K562 (cell line): ENCODE results near the gene ZSWIM3. TPM values are rescaled to one million over a fixed set of nuclear protein-coding genes. Genes with fewer than 3 reads are reported as not detected.
A peak's percentile ranks its signal among the peaks of the same experiment; 100 is the strongest.

Source experiments
- BCOR ChIP-seq: fragments of 450-650 bp; IDR thresholded peaks from 2 replicates; pipeline ENCODE4 v1.6.1; 2016
- CREM ChIP-seq: IDR thresholded peaks from 2 replicates; pipeline ENCODE4 v1.6.1; 2014; ENCODE audit warnings: antibody characterized with exemption, low read depth
- LCOR ChIP-seq: sonication (generic); formaldehyde crosslinking; IDR thresholded peaks from 2 replicates; pipeline ENCODE4 v1.8.0; 2022; ENCODE audit warnings: mild to moderate bottlenecking, missing genetic modification reagents
- MEF2D ChIP-seq: conservative IDR thresholded peaks from 2 replicates; pipeline ENCODE4 v1.6.1; 2016; ENCODE audit warnings: low read depth, missing genetic modification characterization, missing compliant biosample characterization
- NR2C2 ChIP-seq, 2 experiments: fragments of 200-800 bp in 1 of 2; sonication (Bioruptor generic) in 1 of 2; sonication (generic) in 1 of 2; formaldehyde crosslinking in 1 of 2; IDR thresholded peaks; 2 replicates each; pipeline versions ENCODE4 v1.6.1 to v1.8.0; 2016 to 2022; ENCODE audit warnings: mild to moderate bottlenecking in 1 of 2, missing compliant biosample characterization in 1 of 2, missing genetic modification characterization in 1 of 2, missing genetic modification reagents in 1 of 2
- NRF1 ChIP-seq, 2 experiments: fragments of 450-650 bp; IDR thresholded peaks in 1 of 2; conservative IDR thresholded peaks in 1 of 2; 2 replicates each; pipeline ENCODE4 v1.6.1; 2014; ENCODE audit warnings: mild to moderate bottlenecking in 2 of 2
- PHTF2 ChIP-seq: fragments of 250-450 bp; sonication (Bioruptor Pico); IDR thresholded peaks from 2 replicates; pipeline ENCODE4 v1.5.0; 2021; ENCODE audit warnings: mild to moderate bottlenecking
- RCOR1 ChIP-seq, 2 experiments: IDR thresholded peaks; 2 replicates each; pipeline ENCODE4 v1.6.1; 2012; ENCODE audit warnings: low read depth in 2 of 2, low read length in 2 of 2, borderline replicate concordance in 1 of 2, improper control_type of control experiment in 1 of 2
- ZKSCAN8 ChIP-seq: fragments of 200-800 bp; sonication (Bioruptor generic); IDR thresholded peaks from 2 replicates; pipeline ENCODE4 v1.6.1; 2016; ENCODE audit warnings: missing genetic modification characterization, missing compliant biosample characterization
- ZNF175 ChIP-seq: fragments of 200-800 bp; sonication (Bioruptor generic); IDR thresholded peaks from 2 replicates; pipeline ENCODE4 v1.6.1; 2016; ENCODE audit warnings: low read depth, mild to moderate bottlenecking, missing genetic modification characterization, missing compliant biosample characterization
- polyA plus RNA-seq, 8 experiments: library from polyadenylated mRNA; depleted of rRNA in 4 of 8; stranded (reverse) in 5 of 8; unstranded in 3 of 8; fragments of >200 nt; fragmentation: Nextera tagmentation in 2 of 8; fragmentation: Illumina TruSeq in 1 of 8; extraction: Ambion mirVana in 2 of 8; extraction: Trizol in 1 of 8; gene quantifications; 2 replicates each; pipeline versions ENCODE4 v1.2.1 to v1.2.3, GENCODE V29; 2011 to 2014; ENCODE audit warnings: inconsistent platforms in 1 of 8, missing spikeins in 1 of 8
- total RNA-seq, 7 experiments: library from RNA; depleted of rRNA in 6 of 7; stranded (reverse); fragments of >200 nt in 6 of 7; fragmentation: Illumina TruSeq in 2 of 7; extraction: Trizol in 2 of 7; gene quantifications; 2 replicates each; pipeline versions ENCODE4 v1.2.1 to v1.2.3, GENCODE V29; 2011 to 2021; ENCODE audit warnings: low replicate concordance in 1 of 7
- TF ChIP-seq, protein P1 (sequence below): IDR thresholded peaks from 3 replicates; pipeline ENCODE4 v1.6.1; 2011; ENCODE audit warnings: borderline replicate concordance, mild to moderate bottlenecking, moderate library complexity; ENCODE audit not compliant: insufficient read length; ENCODE audit errors: extremely low read depth
- TF ChIP-seq, protein P2 (sequence below): fragments of 200-800 bp; sonication (Bioruptor generic); IDR thresholded peaks from 2 replicates; pipeline ENCODE4 v1.6.1; 2017; ENCODE audit warnings: missing genetic modification characterization, missing compliant biosample characterization
- TF ChIP-seq, protein P3 (sequence below): sonication (generic); formaldehyde crosslinking; IDR thresholded peaks from 2 replicates; pipeline ENCODE4 v1.8.0; 2022; ENCODE audit warnings: mild to moderate bottlenecking, missing genetic modification reagents
- TF ChIP-seq, protein P4 (sequence below): fragments of 200-800 bp; sonication (Bioruptor generic); IDR thresholded peaks from 2 replicates; pipeline ENCODE4 v1.6.1; 2017; ENCODE audit warnings: missing genetic modification characterization, missing compliant biosample characterization

ZSWIM3 gene
- total and polyA plus RNA-seq, 9 of the 15 experiments (the other 6 are each of a cell fraction or from before 2014, with no cell fraction given): 1.7 to 4.3 (median 2.9) TPM

DNA sequence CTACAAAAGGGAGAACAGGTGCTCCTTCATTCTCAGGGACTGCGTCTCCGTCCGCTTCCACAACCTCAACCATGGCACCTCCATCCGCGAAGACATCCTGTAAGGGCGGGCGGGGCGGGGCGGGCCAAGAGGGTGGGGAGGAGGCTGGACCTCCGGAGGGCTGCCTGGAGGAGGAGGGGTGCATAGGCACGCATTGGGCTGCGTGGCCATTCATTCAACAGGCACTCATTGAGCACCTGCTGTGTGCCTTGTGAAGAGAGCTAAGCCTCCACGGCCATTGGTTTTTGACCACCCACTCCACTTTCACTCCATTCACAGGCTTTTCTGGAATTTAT is 435 bp downstream of the ZSWIM3 start (continued):
- TF ChIP-seq, protein P1, sequence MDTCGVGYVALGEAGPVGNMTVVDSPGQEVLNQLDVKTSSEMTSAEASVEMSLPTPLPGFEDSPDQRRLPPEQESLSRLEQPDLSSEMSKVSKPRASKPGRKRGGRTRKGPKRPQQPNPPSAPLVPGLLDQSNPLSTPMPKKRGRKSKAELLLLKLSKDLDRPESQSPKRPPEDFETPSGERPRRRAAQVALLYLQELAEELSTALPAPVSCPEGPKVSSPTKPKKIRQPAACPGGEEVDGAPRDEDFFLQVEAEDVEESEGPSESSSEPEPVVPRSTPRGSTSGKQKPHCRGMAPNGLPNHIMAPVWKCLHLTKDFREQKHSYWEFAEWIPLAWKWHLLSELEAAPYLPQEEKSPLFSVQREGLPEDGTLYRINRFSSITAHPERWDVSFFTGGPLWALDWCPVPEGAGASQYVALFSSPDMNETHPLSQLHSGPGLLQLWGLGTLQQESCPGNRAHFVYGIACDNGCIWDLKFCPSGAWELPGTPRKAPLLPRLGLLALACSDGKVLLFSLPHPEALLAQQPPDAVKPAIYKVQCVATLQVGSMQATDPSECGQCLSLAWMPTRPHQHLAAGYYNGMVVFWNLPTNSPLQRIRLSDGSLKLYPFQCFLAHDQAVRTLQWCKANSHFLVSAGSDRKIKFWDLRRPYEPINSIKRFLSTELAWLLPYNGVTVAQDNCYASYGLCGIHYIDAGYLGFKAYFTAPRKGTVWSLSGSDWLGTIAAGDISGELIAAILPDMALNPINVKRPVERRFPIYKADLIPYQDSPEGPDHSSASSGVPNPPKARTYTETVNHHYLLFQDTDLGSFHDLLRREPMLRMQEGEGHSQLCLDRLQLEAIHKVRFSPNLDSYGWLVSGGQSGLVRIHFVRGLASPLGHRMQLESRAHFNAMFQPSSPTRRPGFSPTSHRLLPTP: peak; percentile 83
- TF ChIP-seq, protein P2, sequence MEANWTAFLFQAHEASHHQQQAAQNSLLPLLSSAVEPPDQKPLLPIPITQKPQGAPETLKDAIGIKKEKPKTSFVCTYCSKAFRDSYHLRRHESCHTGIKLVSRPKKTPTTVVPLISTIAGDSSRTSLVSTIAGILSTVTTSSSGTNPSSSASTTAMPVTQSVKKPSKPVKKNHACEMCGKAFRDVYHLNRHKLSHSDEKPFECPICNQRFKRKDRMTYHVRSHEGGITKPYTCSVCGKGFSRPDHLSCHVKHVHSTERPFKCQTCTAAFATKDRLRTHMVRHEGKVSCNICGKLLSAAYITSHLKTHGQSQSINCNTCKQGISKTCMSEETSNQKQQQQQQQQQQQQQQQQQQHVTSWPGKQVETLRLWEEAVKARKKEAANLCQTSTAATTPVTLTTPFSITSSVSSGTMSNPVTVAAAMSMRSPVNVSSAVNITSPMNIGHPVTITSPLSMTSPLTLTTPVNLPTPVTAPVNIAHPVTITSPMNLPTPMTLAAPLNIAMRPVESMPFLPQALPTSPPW: peak; percentile 82
- no peak for TF ChIP-seq PHTF2 (CRISPR knock-in tag)
- TF ChIP-seq, protein P3, sequence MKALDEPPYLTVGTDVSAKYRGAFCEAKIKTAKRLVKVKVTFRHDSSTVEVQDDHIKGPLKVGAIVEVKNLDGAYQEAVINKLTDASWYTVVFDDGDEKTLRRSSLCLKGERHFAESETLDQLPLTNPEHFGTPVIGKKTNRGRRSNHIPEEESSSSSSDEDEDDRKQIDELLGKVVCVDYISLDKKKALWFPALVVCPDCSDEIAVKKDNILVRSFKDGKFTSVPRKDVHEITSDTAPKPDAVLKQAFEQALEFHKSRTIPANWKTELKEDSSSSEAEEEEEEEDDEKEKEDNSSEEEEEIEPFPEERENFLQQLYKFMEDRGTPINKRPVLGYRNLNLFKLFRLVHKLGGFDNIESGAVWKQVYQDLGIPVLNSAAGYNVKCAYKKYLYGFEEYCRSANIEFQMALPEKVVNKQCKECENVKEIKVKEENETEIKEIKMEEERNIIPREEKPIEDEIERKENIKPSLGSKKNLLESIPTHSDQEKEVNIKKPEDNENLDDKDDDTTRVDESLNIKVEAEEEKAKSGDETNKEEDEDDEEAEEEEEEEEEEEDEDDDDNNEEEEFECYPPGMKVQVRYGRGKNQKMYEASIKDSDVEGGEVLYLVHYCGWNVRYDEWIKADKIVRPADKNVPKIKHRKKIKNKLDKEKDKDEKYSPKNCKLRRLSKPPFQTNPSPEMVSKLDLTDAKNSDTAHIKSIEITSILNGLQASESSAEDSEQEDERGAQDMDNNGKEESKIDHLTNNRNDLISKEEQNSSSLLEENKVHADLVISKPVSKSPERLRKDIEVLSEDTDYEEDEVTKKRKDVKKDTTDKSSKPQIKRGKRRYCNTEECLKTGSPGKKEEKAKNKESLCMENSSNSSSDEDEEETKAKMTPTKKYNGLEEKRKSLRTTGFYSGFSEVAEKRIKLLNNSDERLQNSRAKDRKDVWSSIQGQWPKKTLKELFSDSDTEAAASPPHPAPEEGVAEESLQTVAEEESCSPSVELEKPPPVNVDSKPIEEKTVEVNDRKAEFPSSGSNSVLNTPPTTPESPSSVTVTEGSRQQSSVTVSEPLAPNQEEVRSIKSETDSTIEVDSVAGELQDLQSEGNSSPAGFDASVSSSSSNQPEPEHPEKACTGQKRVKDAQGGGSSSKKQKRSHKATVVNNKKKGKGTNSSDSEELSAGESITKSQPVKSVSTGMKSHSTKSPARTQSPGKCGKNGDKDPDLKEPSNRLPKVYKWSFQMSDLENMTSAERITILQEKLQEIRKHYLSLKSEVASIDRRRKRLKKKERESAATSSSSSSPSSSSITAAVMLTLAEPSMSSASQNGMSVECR (CRISPR knock-in tag): 0 out of 2 replicates have a peak, but pooled peaks have one; percentile 53
- no peak for TF ChIP-seq MEF2D (tag)
- TF ChIP-seq NR2C2 (CRISPR knock-in tag; IDR thresholded peaks at IDR 0.05): no peak
- TF ChIP-seq NR2C2 (tag; IDR thresholded peaks at IDR 0.05): peak; percentile 94
- TF ChIP-seq ZKSCAN8: peak; percentile 98
- no peak for TF ChIP-seq NRF1 (conservative IDR thresholded peaks at IDR 0.05 in 1 of 2, IDR thresholded peaks at IDR 0.05 in 1 of 2)
- TF ChIP-seq CREM: 0 out of 2 replicates have a peak, but pooled peaks have one; percentile 6
- TF ChIP-seq RCOR1 (IDR thresholded peaks at IDR 0.05; ENCODE audit: borderline replicate concordance in 1 of 2, low read depth in 2 of 2, low read length in 2 of 2): peak in 1 of 2 experiments; percentile 80; a peak in 2 of 4 replicates
- TF ChIP-seq ZNF175 (CRISPR knock-in tag): 0 out of 2 replicates have a peak, but pooled peaks have one; percentile 1
- peak; percentile 77; the same call in 1 of the 2 replicates for TF ChIP-seq BCOR
- TF ChIP-seq, protein P4, sequence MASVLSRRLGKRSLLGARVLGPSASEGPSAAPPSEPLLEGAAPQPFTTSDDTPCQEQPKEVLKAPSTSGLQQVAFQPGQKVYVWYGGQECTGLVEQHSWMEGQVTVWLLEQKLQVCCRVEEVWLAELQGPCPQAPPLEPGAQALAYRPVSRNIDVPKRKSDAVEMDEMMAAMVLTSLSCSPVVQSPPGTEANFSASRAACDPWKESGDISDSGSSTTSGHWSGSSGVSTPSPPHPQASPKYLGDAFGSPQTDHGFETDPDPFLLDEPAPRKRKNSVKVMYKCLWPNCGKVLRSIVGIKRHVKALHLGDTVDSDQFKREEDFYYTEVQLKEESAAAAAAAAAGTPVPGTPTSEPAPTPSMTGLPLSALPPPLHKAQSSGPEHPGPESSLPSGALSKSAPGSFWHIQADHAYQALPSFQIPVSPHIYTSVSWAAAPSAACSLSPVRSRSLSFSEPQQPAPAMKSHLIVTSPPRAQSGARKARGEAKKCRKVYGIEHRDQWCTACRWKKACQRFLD: 0 out of 2 replicates have a peak, but pooled peaks have one; percentile 4
- no peak for TF ChIP-seq LCOR (CRISPR knock-in tag)
